Stomach (tissue), 4 donors: Measurements from ENCODE around the gene SLC22A31.

ENCODE experiments used
- CTCF ChIP-seq, 7 experiments: fragments of 450-650 bp in 4 of 7; fragments of 200-600 bp in 3 of 7; sonication (generic) in 3 of 7; IDR thresholded peaks; one replicate each; pipeline ENCODE4 v1.5.1; 2016 to 2019; ENCODE audit warnings: antibody characterized with exemption in 7 of 7, control low read depth in 2 of 7, mild to moderate bottlenecking in 1 of 7
- POLR2A ChIP-seq, 4 donors: fragments of 450-650 bp; IDR thresholded peaks; one replicate each; pipeline ENCODE4 v1.6.1; 2016; ENCODE audit warnings: antibody characterized with exemption in 4 of 4, control low read depth in 2 of 4, mild to moderate bottlenecking in 1 of 4, moderate library complexity in 1 of 4
- POLR2AphosphoS5 ChIP-seq, 3 donors: sonication (generic); formaldehyde crosslinking; IDR thresholded peaks; one replicate each; pipeline ENCODE4 v1.6.1; 2016; ENCODE audit warnings: antibody characterized with exemption in 3 of 3

GRCh38 chr16:89217138-89217387, 16.7 kb upstream of the SLC22A31 start:
- TF ChIP-seq CTCF (IDR thresholded peaks at IDR 0.05) (no peak), POLR2A (IDR thresholded peaks at IDR 0.05) (no peak), POLR2AphosphoS5 (IDR thresholded peaks at IDR 0.05) (no peak)
